H9 (cell line): ENCODE data around the gene NEUROD1. TPM values are rescaled to one million over a fixed set of nuclear protein-coding genes. Genes with fewer than 3 reads are reported as not detected.

ENCODE experiments used
- DNase-seq: peaks from one replicate; pipeline ENCODE4 v3.0.0-alpha.2; 2017
- H2AFZ ChIP-seq: one replicate; pipeline ENCODE4 v1.6.1; 2013; ENCODE audit warnings: mild to moderate bottlenecking, low read length, control low read depth, moderate library complexity
- H2AK5ac ChIP-seq: 2 replicates; pipeline ENCODE4 v1.6.1; 2013; ENCODE audit warnings: low read length, control low read depth, mixed read lengths; ENCODE audit not compliant: insufficient read length
- H2BK120ac ChIP-seq: one replicate; pipeline ENCODE4 v1.6.1; 2013; ENCODE audit warnings: low read depth, mild to moderate bottlenecking, low read length, control low read depth, inconsistent platforms; ENCODE audit not compliant: poor library complexity, severe bottlenecking
- H2BK12ac ChIP-seq: 2 replicates; pipeline ENCODE4 v1.6.1; 2013; ENCODE audit warnings: low read length, control low read depth, mixed read lengths, low read depth; ENCODE audit not compliant: insufficient read length
- H2BK15ac ChIP-seq: 2 replicates; pipeline ENCODE4 v1.6.1; 2013; ENCODE audit warnings: low read depth, low read length, control low read depth
- H2BK20ac ChIP-seq: one replicate; pipeline ENCODE4 v1.6.1; 2013; ENCODE audit warnings: low read depth, mild to moderate bottlenecking, low read length, control low read depth, inconsistent platforms; ENCODE audit not compliant: poor library complexity, severe bottlenecking
- H2BK5ac ChIP-seq: 2 replicates; pipeline ENCODE4 v1.6.1; 2013; ENCODE audit warnings: low read length, control low read depth, mixed read lengths; ENCODE audit not compliant: insufficient read length
- H3K14ac ChIP-seq: 2 replicates; pipeline ENCODE4 v1.6.1; 2013; ENCODE audit warnings: low read length, control low read depth; ENCODE audit not compliant: insufficient read depth
- H3K18ac ChIP-seq: 2 replicates; pipeline ENCODE4 v1.6.1; 2013; ENCODE audit warnings: low read depth, mild to moderate bottlenecking, mixed read lengths, low read length, control low read depth; ENCODE audit not compliant: insufficient read length
- H3K23ac ChIP-seq: 2 replicates; pipeline ENCODE4 v1.6.1; 2013; ENCODE audit warnings: low read length, control low read depth, mixed read lengths, low read depth; ENCODE audit not compliant: insufficient read length
- H3K23me2 ChIP-seq: 2 replicates; pipeline ENCODE4 v1.6.1; 2013; ENCODE audit warnings: low read depth, mild to moderate bottlenecking, mixed read lengths, low read length, control low read depth; ENCODE audit not compliant: insufficient read length, poor library complexity, severe bottlenecking
- H3K27ac ChIP-seq: 2 replicates; pipeline ENCODE4 v1.5.1; 2013; ENCODE audit warnings: low read length, control low read depth, mixed read lengths, low read depth; ENCODE audit not compliant: insufficient read length
- H3K27me3 ChIP-seq: 2 replicates; pipeline ENCODE4 v1.6.1; 2013; ENCODE audit warnings: low read length, control low read depth, inconsistent platforms; ENCODE audit not compliant: insufficient read depth
- H3K4ac ChIP-seq: 2 replicates; pipeline ENCODE4 v1.6.1; 2013; ENCODE audit warnings: low read depth, mild to moderate bottlenecking, control low read depth, inconsistent platforms, low read length, moderate library complexity
- H3K4me1 ChIP-seq: 2 replicates; pipeline ENCODE4 v1.6.1; 2013; ENCODE audit warnings: low read length, control low read depth, inconsistent platforms; ENCODE audit not compliant: insufficient read depth
- H3K4me2 ChIP-seq: 2 replicates; pipeline ENCODE4 v1.6.1; 2013; ENCODE audit warnings: low read length, control low read depth, mixed read lengths; ENCODE audit not compliant: insufficient read length, insufficient read depth
- H3K56ac ChIP-seq: 2 replicates; pipeline ENCODE4 v1.6.1; 2013; ENCODE audit warnings: low read depth, mild to moderate bottlenecking, mixed read lengths, low read length, control low read depth; ENCODE audit not compliant: insufficient read length
- H3K79me1 ChIP-seq: 2 replicates; pipeline ENCODE4 v1.6.1; 2013; ENCODE audit warnings: low read depth, mild to moderate bottlenecking, moderate library complexity, low read length, control low read depth, inconsistent platforms; ENCODE audit not compliant: insufficient read depth, poor library complexity, severe bottlenecking
- H3K79me2 ChIP-seq: 2 replicates; pipeline ENCODE4 v1.6.1; 2013; ENCODE audit warnings: low read length, control low read depth, inconsistent platforms; ENCODE audit not compliant: insufficient read depth
- H3K9ac ChIP-seq: 2 replicates; pipeline ENCODE4 v1.6.1; 2013; ENCODE audit warnings: low read length, control low read depth, mixed read lengths; ENCODE audit not compliant: insufficient read length; ENCODE audit errors: extremely low read depth
- H3K9me3 ChIP-seq: one replicate; pipeline ENCODE4 v1.6.1; 2013; ENCODE audit warnings: low read depth, low read length, inconsistent platforms; ENCODE audit not compliant: control insufficient read depth
- H3T11ph ChIP-seq: one replicate; pipeline ENCODE4 v1.6.1; 2013; ENCODE audit warnings: mild to moderate bottlenecking, low read length, control low read depth, inconsistent platforms
- H4K20me1 ChIP-seq: one replicate; pipeline ENCODE4 v1.6.1; 2013; ENCODE audit not compliant: control insufficient read depth, insufficient read length, insufficient read depth
- H4K5ac ChIP-seq: 2 replicates; pipeline ENCODE4 v1.6.1; 2013; ENCODE audit warnings: low read depth, mild to moderate bottlenecking, mixed read lengths, low read length, control low read depth; ENCODE audit not compliant: insufficient read length
- H4K8ac ChIP-seq: replicated peaks from 2 replicates; pipeline ENCODE4 v1.6.1; 2013; ENCODE audit warnings: low read length, control low read depth, mixed read lengths, low read depth; ENCODE audit not compliant: insufficient read length
- H4K91ac ChIP-seq: 2 replicates; pipeline ENCODE4 v1.6.1; 2013; ENCODE audit warnings: low read depth, mild to moderate bottlenecking, moderate library complexity, mixed read lengths, low read length, control low read depth; ENCODE audit not compliant: insufficient read length
- H3K27ac Mint-ChIP-seq, 3 experiments: 2 replicates in 2 of 3; 3 replicates in 1 of 3; pipeline ENCODE4 v1.8.0; 2020 to 2021; ENCODE audit warnings: mixed read lengths in 3 of 3, mild to moderate bottlenecking in 1 of 3, moderate library complexity in 1 of 3
- H3K27me3 Mint-ChIP-seq: 2 replicates; pipeline ENCODE4 v1.8.0; 2021; ENCODE audit warnings: low read depth, mild to moderate bottlenecking, moderate library complexity, mixed read lengths
- H3K36me3 Mint-ChIP-seq, 3 experiments: 2 replicates in 2 of 3; 3 replicates in 1 of 3; pipeline ENCODE4 v1.8.0; 2020 to 2021; ENCODE audit warnings: low read depth in 3 of 3, mixed read lengths in 3 of 3; ENCODE audit not compliant: insufficient read depth in 1 of 3
- H3K4me1 Mint-ChIP-seq, 2 experiments: 2 replicates each; pipeline ENCODE4 v1.8.0; 2020; ENCODE audit warnings: mixed read lengths in 2 of 2
- H3K4me3 Mint-ChIP-seq, 2 experiments: 2 replicates in 1 of 2; 3 replicates in 1 of 2; pipeline ENCODE4 v1.8.0; 2020 to 2021; ENCODE audit warnings: mild to moderate bottlenecking in 2 of 2, mixed read lengths in 2 of 2, moderate library complexity in 1 of 2
- H3K9me3 Mint-ChIP-seq, 2 experiments: 2 replicates in 1 of 2; 3 replicates in 1 of 2; pipeline ENCODE4 v1.8.0; 2020; ENCODE audit warnings: mild to moderate bottlenecking in 2 of 2, mixed read lengths in 2 of 2, moderate library complexity in 1 of 2
- WGBS: extraction: QIAGEN DNeasy Blood & Tissue Kit; methylation state at CpG from one replicate; pipeline ENCODE4 v1.1.7; 2013; ENCODE audit warnings: missing lambda C conversion rate, low lambda C conversion rate, mixed read lengths; ENCODE audit not compliant: insufficient read length; ENCODE audit errors: extremely low coverage; 5-methylcytosine and 5-hydroxymethylcytosine counted together
- total RNA-seq: library from RNA; stranded (reverse); gene quantifications from 2 replicates; pipeline ENCODE4 v1.2.1, GENCODE V29; 2021
- TF ChIP-seq, protein P1 (sequence below): fragments of 200-600 bp; sonication (generic); conservative IDR thresholded peaks from 3 replicates; pipeline ENCODE4 v1.8.0; 2021; ENCODE audit warnings: antibody characterized with exemption, mild to moderate bottlenecking

NEUROD1 gene
- total RNA-seq, 1 experiment from 2014 or later: not detected

DNA sequence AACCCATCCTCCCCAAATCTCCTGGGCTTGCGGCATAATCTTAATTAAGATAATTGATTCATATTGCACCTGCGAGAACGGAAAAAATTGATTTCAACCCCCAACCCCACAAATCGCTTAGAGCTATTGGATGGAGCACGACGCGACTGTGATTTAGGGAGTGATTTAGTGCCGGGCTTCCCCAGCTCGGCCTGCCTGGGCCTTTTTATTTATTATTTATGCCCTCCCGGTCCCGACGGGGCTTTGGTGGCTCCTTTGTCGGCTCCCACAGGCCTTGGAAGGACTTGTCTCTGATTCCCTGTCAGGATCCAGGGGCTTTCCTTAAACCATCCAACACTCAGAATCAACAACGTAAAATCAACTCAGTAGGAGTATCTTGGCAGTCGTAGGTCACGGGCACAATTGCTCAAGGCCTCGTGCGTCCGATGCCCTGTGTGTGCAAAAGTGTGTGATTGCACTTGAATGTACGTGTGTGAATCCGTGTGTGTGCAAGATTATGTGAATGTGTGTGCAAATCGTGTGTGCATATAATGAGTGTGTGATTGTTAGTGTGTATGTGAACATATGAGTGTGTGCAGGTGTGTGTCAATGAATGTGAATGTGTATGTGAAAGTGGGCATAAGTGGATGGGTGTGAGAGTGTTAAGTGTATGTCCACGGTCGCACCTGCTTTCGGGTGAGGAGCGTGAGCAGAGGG lies 4.3 kb upstream of the NEUROD1 start:
- peak overlapping the region; percentile 64 for H3K4me2 ChIP-seq
- H3K79me1 ChIP-seq: no peaks in the 10 kb centered on the region
- H3K4me3 Mint-ChIP-seq: peak overlapping the region in 1 of 2 experiments; percentile 83; a peak in 3 of 5 replicates
- no peaks in the 10 kb centered on the region for H3K36me3 Mint-ChIP-seq
- peaks cover 4% of the 10 kb centered on the region; the same call in 1 of the 2 replicates for H3K4me1 ChIP-seq
- no peak overlapping the region for H3K23ac ChIP-seq
- TF ChIP-seq, protein P1, sequence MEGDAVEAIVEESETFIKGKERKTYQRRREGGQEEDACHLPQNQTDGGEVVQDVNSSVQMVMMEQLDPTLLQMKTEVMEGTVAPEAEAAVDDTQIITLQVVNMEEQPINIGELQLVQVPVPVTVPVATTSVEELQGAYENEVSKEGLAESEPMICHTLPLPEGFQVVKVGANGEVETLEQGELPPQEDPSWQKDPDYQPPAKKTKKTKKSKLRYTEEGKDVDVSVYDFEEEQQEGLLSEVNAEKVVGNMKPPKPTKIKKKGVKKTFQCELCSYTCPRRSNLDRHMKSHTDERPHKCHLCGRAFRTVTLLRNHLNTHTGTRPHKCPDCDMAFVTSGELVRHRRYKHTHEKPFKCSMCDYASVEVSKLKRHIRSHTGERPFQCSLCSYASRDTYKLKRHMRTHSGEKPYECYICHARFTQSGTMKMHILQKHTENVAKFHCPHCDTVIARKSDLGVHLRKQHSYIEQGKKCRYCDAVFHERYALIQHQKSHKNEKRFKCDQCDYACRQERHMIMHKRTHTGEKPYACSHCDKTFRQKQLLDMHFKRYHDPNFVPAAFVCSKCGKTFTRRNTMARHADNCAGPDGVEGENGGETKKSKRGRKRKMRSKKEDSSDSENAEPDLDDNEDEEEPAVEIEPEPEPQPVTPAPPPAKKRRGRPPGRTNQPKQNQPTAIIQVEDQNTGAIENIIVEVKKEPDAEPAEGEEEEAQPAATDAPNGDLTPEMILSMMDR: no peak
- H4K5ac ChIP-seq: no peak overlapping the region
- H2BK15ac ChIP-seq: no peak overlapping the region
- H3K4me1 Mint-ChIP-seq: peaks cover 31 to 47% of the 10 kb centered on the region in 2 experiments
- WGBS: no CpG with 5 or more reads among the region's 26 CpGs
- DNase-seq: no peak
- no peaks in the 10 kb centered on the region for H3K9me3 ChIP-seq
- H3T11ph ChIP-seq: no peak overlapping the region
- H2BK5ac ChIP-seq: no peak overlapping the region
- H3K27me3 Mint-ChIP-seq: peaks cover 100% of the 10 kb centered on the region
- no peak overlapping the region for H2BK12ac ChIP-seq
- no peak overlapping the region for H3K4ac ChIP-seq
- H3K23me2 ChIP-seq: peaks cover 20% of the 10 kb centered on the region
- no peaks in the 10 kb centered on the region for H4K20me1 ChIP-seq
- H3K27ac ChIP-seq: no peak overlapping the region
- H3K79me2 ChIP-seq: no peaks in the 10 kb centered on the region
- H2AFZ ChIP-seq: no peak overlapping the region
- H3K14ac ChIP-seq: no peak overlapping the region
- no peak overlapping the region for H3K18ac ChIP-seq
- H2AK5ac ChIP-seq: no peak overlapping the region
- no peak overlapping the region for H4K91ac ChIP-seq
- H3K27me3 ChIP-seq: peaks cover 57% of the 10 kb centered on the region
- no peak overlapping the region for H4K8ac ChIP-seq
- no peak overlapping the region for H2BK120ac ChIP-seq
- no peak overlapping the region; a peak in 2 of 7 replicates for H3K27ac Mint-ChIP-seq
- no peak overlapping the region for H3K9ac ChIP-seq
- no peak overlapping the region for H2BK20ac ChIP-seq
- H3K56ac ChIP-seq: no peak overlapping the region
- H3K9me3 Mint-ChIP-seq: peaks cover 0 to 4% of the 10 kb centered on the region in 2 experiments; a peak in 3 of 5 replicates
